OCI-LY7 (cell line): Measurements from ENCODE around the gene CALY.

Source experiments
- EZH2phosphoT487 ChIP-seq: fragments of 200-600 bp; sonication (generic); IDR thresholded peaks from 2 replicates; pipeline ENCODE4 v1.6.1; 2018; ENCODE audit warnings: low read depth, borderline replicate concordance, mild to moderate bottlenecking, mixed run types, antibody characterized with exemption, low read length, moderate library complexity, mixed read lengths
- TF ChIP-seq, protein P1 (sequence below): fragments of 200-600 bp; sonication (generic); conservative IDR thresholded peaks from 2 replicates; pipeline ENCODE4 v1.5.1; 2014; ENCODE audit warnings: mild to moderate bottlenecking, antibody characterized with exemption, low read length, moderate library complexity, mixed read lengths

DNA sequence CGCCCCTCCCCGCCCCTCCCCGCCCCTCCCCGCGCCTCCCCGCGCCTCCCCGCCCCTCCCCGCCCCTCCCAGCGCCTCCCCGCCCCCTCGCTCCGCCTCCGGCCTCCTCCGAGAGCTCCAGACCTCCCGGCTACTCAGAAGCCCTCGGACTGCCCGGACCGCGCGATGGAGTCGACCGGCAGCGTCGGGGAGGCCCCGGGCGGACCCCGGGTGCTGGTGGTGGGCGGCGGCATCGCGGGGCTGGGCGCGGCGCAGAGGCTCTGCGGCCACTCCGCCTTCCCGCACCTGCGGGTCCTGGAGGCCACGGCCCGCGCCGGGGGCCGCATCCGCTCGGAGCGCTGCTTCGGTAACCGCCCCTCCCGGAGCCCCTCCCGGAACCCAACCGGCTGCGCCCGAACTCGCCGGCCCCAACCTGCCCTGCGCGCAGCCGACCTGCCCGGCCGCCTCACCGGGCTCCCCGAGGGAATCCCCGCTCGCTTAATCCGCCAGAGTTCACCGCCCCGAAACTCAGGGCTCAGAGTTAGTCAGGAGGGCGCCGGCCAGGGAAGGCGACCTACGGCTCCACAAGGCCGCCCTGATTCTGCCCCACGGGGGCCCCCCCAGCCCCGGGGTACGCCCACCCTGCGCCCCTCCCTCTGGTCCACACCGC, 42.6 kb upstream of the CALY start, which contains the start of gene PAOX:
- TF ChIP-seq, protein P1, sequence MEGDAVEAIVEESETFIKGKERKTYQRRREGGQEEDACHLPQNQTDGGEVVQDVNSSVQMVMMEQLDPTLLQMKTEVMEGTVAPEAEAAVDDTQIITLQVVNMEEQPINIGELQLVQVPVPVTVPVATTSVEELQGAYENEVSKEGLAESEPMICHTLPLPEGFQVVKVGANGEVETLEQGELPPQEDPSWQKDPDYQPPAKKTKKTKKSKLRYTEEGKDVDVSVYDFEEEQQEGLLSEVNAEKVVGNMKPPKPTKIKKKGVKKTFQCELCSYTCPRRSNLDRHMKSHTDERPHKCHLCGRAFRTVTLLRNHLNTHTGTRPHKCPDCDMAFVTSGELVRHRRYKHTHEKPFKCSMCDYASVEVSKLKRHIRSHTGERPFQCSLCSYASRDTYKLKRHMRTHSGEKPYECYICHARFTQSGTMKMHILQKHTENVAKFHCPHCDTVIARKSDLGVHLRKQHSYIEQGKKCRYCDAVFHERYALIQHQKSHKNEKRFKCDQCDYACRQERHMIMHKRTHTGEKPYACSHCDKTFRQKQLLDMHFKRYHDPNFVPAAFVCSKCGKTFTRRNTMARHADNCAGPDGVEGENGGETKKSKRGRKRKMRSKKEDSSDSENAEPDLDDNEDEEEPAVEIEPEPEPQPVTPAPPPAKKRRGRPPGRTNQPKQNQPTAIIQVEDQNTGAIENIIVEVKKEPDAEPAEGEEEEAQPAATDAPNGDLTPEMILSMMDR = no peak
- TF ChIP-seq EZH2phosphoT487 = no peak
